Fibroblast of peridontal ligament (primary cell): ENCODE data around the gene LIMK1.
"Not testable (repeated sequence)": the region's sequence is repeated elsewhere in the genome, so short reads cannot be mapped to it uniquely, and the experiment has no call there.

ENCODE experiments used
- DNase-seq: peaks from one replicate; pipeline ENCODE4 v3.0.0-alpha.2; 2010; ENCODE audit errors: extremely low read depth

Gene LIMK1

GRCh38 chr7:74126220-74126880 is 42.7 kb downstream of the LIMK1 start:
- no peak for DNase-seq

GRCh38 chr7:74129887-74130286 is 46.3 kb downstream of the LIMK1 start:
- DNase-seq, result no peak

GRCh38 chr7:74130518-74130917 is 46.9 kb downstream of the LIMK1 start:
- DNase-seq, result no peak

- no peak for DNase-seq
Measured at GRCh38 chr7:74134117-74134620, 50.6 kb downstream of the LIMK1 start.

GRCh38 chr7:74138334-74138867 is 54.8 kb downstream of the LIMK1 start:
- DNase-seq, result no peak

GRCh38 chr7:74138945-74139843 is 55.6 kb downstream of the LIMK1 start:
- DNase-seq, result no peak

- no peak for DNase-seq
Measured at GRCh38 chr7:74141705-74142104, 58.1 kb downstream of the LIMK1 start.

GRCh38 chr7:74143383-74143782 is 59.8 kb downstream of the LIMK1 start:
- DNase-seq, result no peak

- no peak for DNase-seq
Measured at GRCh38 chr7:74148491-74148890, 64.9 kb downstream of the LIMK1 start.

GRCh38 chr7:74149071-74149470 is 65.5 kb downstream of the LIMK1 start:
- no peak for DNase-seq

- DNase-seq, result peak; percentile 64
Measured at GRCh38 chr7:74149603-74150002, 66.0 kb downstream of the LIMK1 start.

GRCh38 chr7:74153736-74154135 is 70.1 kb downstream of the LIMK1 start:
- DNase-seq, result no peak

GRCh38 chr7:74155810-74156395 is 72.3 kb downstream of the LIMK1 start:
- no peak for DNase-seq

- no peak for DNase-seq
Measured at GRCh38 chr7:74157605-74158004, 74.0 kb downstream of the LIMK1 start.

- DNase-seq, result peak; percentile 40
Measured at GRCh38 chr7:74164985-74165456, 81.4 kb downstream of the LIMK1 start.

- DNase-seq, result no peak
Measured at GRCh38 chr7:74165867-74166593, 82.4 kb downstream of the LIMK1 start.

GRCh38 chr7:74167324-74167723 is 83.7 kb downstream of the LIMK1 start:
- DNase-seq, result not testable (repeated sequence)
